K562 treated with DMSO at 1 percent for 24 hours (cell line): ENCODE measurements around the gene C15orf40. TPM values are rescaled to one million over a fixed set of nuclear protein-coding genes. Genes with fewer than 3 reads are reported as not detected.

Experiments
- total RNA-seq: library from RNA; unstranded; fragments of 300-600 nt; gene quantifications from 2 replicates; pipeline ENCODE4 v1.2.3, GENCODE V29; 2022; ENCODE audit warnings: low read depth; ENCODE audit not compliant: insufficient read depth

Gene C15orf40
- total RNA-seq, result 15.6 and 17.1 TPM in 2 replicates

GRCh38 chr15:83011271-83012075, at the start of gene C15orf40:
TSS of gene C15orf40 (minus strand) at chr15:83011639. CDS start at chr15:83011607, 32 bp downstream.

GRCh38 chr15:82985688-82986441, 25.6 kb downstream of the C15orf40 start, which contains the start of gene RAMAC:
TSS of gene RAMAC (plus strand) at chr15:82986210. CDS start at chr15:82989019, 2,809 bp downstream.

GRCh38 chr15:82952158-82953081, 59.0 kb downstream of the C15orf40 start, which contains the start of gene HOMER2:
TSS of gene HOMER2 (minus strand) at chr15:82952720. CDS start at chr15:82952535, 185 bp downstream.

Other genes starting within 250 kb of the C15orf40 start
- gene FSD2, start 205.6 kb downstream of the C15orf40 start, total RNA-seq, result 0.03 TPM in 1 of 2 replicates, not detected in the other
- 5.7 and 6.2 TPM in 2 replicates for gene WHAMM, start 202.0 kb downstream of the C15orf40 start, total RNA-seq
- gene HOMER2, start 58.9 kb downstream of the C15orf40 start, total RNA-seq, result 1.2 TPM in 1 of 2 replicates, not detected in the other
- 32.4 and 34.6 TPM in 2 replicates for gene RAMAC, start 25.4 kb downstream of the C15orf40 start, total RNA-seq
- 47.7 and 57.1 TPM in 2 replicates for gene BTBD1, start 55.6 kb upstream of the C15orf40 start, total RNA-seq
- gene TM6SF1, start 96.0 kb upstream of the C15orf40 start, total RNA-seq, result 11.9 and 13.6 TPM in 2 replicates
- 18.0 and 18.2 TPM in 2 replicates for gene HDGFL3, start 196.2 kb upstream of the C15orf40 start, total RNA-seq